DMS53 treated with DMSO at 0.1 percent for 48 hours (cell line): ENCODE results near the gene APOE.
"Not testable (repeated sequence)": the region's sequence is repeated elsewhere in the genome, so short reads cannot be mapped to it uniquely, and the experiment has no call there.

Experiments used
- DNase-seq: peaks from one replicate; lab custom pipeline; 2025; ENCODE audit not compliant: unreplicated experiment; lab: John Stamatoyannopoulos, UW

Gene APOE

GRCh38 chr19:44908074-44908835, 2.7 kb downstream of the APOE start:
- no peak for DNase-seq

DNA sequence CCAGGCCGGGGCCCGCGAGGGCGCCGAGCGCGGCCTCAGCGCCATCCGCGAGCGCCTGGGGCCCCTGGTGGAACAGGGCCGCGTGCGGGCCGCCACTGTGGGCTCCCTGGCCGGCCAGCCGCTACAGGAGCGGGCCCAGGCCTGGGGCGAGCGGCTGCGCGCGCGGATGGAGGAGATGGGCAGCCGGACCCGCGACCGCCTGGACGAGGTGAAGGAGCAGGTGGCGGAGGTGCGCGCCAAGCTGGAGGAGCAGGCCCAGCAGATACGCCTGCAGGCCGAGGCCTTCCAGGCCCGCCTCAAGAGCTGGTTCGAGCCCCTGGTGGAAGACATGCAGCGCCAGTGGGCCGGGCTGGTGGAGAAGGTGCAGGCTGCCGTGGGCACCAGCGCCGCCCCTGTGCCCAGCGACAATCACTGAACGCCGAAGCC, 3.3 kb downstream of the APOE start:
- DNase-seq = no peak

- no peak for DNase-seq
Observed at GRCh38 chr19:44909775-44910174, 4.2 kb downstream of the APOE start.

DNA sequence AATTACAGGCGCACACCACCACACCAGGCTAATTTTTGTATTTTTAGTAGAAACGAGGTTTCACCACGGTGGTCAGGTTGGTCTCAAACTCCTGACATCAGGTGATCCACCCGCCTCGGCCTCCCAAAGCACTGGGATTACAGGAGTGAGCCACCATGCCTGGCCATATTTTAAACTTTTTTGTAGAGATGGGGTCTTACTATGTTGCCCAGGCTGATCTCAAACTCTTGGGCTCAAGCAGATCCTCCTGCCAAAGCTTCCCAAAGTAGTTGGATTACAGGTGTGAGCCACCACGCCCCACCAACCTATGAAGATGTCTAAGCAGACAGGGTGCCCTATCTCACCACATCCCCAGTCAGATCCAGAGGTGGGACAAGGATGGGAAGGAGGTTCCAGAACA, 6.3 kb downstream of the APOE start:
- DNase-seq = not testable (repeated sequence)

- no peak for DNase-seq
Observed at GRCh38 chr19:44912854-44913253, 7.3 kb downstream of the APOE start.

DNA sequence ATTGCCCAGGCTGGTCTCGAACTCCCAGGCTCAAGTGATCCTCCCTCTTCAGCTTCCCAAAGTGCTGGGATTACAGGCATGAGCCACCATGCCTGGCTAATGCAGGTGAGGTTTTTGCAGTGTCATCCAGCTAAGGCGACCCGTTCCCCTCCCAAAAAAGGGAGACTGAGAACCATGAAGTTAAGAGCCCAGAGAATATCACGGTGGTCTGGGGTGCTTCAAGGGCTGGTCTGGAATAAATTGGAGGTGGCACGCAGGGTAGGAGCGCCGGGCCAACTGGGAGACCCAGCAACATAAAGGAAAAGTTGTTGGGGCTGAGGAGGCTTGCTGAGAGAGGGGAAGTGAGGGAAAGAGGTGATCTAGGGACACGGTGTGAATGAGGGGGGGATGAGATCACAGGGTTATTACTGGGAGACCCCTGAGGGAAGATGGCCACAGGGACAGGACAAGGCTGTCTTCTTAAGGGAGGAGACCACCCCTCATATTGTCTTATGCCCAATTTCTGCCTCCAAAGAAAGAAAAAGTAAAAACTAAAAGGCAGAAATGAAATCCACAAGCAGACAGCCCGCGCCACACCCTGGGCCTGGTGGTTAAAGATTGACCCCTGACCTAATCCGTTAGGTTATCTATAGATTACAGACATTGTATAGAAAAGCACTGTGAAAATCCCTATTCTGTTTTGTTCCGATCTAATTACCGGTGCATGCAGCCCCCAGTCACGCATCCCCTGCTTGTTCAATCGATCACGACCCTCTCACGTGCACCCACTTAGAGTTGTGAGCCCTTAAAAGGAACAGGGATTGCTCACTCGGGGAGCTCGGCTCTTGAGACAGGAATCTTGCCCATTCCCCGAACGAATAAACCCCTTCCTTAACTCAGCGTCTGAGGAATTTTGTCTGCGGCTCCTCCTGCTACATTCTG, 8.2 kb downstream of the APOE start:
- not testable (repeated sequence) for DNase-seq

DNA sequence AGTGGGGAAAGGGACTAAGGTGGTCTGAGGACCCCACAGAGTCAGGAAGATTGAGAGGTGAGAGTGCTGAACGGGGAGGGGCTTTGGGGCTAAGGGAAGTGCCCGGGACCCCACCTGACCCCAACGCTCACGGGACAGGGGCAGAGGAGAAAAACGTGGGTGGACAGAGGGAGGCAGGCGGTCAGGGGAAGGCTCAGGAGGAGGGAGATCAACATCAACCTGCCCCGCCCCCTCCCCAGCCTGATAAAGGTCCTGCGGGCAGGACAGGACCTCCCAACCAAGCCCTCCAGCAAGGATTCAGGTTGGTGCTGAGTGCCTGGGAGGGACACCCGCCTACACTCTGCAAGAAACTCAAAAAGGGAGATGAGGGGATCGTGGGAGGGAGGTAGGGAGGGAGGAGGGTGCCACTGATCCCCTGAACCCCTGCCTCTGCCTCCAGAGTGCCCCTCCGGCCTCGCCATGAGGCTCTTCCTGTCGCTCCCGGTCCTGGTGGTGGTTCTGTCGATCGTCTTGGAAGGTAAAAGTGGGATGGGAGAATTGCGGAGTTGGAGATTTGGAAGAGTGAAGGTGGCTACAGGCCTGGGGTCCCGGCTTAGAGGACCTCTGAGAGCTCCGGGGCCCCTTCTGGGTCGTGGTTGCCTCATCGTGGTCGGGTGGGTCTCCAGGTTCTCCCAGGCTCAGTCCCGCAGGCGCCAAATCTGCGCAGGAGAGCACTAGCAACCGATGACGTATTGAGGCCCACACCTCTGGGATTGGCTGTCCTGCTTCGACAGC, 9.0 kb downstream of the APOE start, which contains the start of gene APOC1:
TSS of gene APOC1 (plus strand) at position 176 of the 774 bp plus-strand sequence. CDS start at position 460, 284 bp downstream.
- peak; percentile 58 for DNase-seq

DNA sequence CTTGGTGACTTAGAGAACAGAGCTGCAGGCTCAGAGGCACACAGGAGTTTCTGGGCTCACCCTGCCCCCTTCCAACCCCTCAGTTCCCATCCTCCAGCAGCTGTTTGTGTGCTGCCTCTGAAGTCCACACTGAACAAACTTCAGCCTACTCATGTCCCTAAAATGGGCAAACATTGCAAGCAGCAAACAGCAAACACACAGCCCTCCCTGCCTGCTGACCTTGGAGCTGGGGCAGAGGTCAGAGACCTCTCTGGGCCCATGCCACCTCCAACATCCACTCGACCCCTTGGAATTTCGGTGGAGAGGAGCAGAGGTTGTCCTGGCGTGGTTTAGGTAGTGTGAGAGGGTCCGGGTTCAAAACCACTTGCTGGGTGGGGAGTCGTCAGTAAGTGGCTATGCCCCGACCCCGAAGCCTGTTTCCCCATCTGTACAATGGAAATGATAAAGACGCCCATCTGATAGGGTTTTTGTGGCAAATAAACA, 18.7 kb downstream of the APOE start:
- DNase-seq = no peak

DNA sequence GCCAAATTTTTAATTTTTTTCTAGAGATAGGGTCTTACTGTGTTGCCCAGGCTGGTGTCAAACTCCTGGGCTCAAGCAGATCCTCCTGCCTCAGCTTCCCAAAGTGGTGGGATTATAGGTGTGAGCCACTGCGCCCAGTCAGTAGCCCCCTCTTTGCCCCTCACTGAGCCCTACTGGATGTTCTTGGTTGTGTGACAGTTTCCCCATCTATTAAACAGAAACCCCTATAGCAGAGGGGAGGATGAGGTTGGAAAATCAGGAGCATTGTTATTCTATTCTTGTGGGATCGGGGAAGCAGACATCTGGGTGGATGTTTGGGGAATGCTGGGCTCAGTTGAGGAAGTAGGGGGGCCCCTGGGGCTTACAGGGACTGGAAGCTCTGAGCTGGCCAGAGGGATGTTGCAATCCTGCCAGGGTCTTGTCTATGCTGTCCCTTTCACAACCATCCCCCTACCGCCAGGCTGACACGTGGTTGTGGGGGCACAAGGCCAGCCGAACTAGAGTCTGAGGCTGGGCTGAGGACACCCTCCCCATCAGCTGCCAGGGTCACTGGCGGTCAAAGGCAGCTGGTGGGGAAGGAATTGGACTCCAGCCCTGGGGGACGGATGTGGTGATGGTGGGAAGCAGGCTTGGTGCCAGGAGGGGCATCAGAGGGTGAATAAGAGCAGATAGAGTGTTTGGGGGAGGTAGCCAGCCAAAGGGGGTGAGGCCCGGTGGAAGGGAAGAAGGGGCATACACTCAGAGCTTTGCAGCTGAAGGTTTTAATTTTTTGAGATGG, 19.7 kb downstream of the APOE start:
- DNase-seq = no peak

DNA sequence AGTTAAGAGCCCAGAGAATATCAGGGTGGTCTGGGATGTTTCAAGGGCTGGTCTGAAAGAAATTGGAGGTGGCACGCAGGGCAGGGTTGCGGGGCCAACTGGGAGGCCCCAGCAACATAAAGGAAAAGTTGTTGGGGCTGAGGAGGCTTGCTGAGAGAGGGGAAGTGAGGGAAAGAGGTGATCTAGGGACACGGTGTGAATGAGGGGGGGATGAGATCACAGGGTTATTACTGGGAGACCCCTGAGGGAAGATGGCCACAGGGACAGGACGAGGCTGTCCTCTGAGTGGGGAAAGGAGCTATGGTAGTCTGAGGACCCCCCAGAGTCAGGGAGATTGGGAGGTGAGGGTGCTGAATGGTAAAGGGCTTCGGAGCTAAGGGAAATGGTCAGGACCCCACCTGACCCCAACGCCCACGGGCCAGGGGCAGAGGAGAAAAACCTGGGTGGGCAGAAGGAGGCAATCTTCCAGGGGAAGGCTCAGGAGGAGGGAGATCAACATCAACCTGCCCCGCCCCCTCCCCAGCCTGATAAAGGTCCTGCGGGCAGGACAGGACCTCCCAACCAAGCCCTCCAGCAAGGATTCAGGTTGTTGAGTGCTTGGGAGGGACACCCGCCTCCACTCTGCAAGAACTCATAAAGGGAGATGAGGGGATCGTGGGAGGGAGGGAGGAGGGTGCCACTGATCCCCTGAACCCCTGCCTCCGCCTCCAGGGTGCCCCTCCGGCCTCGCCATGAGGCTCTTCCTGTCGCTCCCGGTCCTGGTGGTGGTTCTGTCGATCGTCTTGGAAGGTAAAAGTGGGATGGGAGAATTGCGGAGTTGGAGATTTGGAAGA, 20.9 kb downstream of the APOE start:
- DNase-seq = not testable (repeated sequence)

DNA sequence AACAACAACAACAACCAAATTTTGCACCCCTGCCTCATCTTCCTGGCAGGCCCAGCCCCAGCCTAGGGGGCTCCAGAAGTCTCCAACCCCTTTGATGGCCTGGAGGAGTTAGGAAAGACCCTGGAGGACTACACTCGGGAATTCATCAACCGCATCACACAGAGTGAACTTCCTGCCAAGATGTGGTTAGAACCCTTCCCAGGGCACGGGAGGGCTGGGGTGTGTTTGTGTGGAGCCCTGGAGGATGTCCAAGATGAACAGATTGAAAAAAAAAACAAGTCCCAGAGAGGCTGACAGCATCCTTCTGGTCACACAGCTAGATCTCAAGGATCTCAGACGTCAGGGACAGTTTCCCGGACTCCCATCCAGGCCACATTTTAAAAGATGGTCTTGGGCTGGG, 22.1 kb downstream of the APOE start:
- no peak for DNase-seq

- DNase-seq = no peak
Observed at GRCh38 chr19:44930088-44930487, 24.5 kb downstream of the APOE start.

GRCh38 chr19:44931541-44931940, 25.9 kb downstream of the APOE start:
- no peak for DNase-seq

- DNase-seq = no peak
Observed at GRCh38 chr19:44939668-44940067, 34.1 kb downstream of the APOE start.

DNA sequence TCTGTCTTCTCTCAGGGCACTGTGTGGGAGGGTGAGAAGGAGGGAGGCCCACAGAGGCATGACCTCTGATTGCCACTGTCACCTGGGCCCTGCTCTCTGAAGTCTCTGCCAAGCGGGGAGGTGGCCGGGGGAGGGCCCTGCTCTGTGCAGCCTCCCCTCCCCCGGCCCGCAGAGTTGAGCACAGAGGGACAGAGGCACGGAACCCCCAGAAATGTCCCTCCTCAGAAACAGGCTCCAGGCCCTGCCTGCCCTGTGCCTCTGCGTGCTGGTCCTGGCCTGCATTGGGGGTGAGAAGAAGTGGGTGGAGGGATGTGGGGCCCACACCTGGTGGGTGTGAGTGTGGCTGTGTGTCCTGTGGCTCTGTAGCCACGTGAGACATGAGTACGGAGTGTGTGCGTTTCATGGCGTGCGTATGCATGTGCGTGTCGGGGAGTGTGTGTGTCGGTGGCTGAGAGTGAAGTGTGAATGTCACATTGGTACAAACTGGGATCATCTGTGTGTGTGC, 36.5 kb downstream of the APOE start, which contains the start of gene APOC4:
TSS of gene APOC4 (plus strand) at position 171 of the 505 bp plus-strand sequence. CDS start at position 212, 41 bp downstream.
- no peak for DNase-seq

GRCh38 chr19:44943801-44944249, 38.2 kb downstream of the APOE start:
- no peak for DNase-seq

GRCh38 chr19:44947041-44947581, 41.5 kb downstream of the APOE start:
- no peak for DNase-seq

- no peak for DNase-seq
Observed at GRCh38 chr19:44948237-44948636, 42.6 kb downstream of the APOE start.
